Liver (tissue), 9 donors: ENCODE results near the gene TMPRSS11A. TPM values are rescaled to one million over a fixed set of nuclear protein-coding genes. Genes with fewer than 3 reads are reported as not detected.

ENCODE experiments used
- DNase-seq: peaks from one replicate; pipeline ENCODE4 v3.0.0-alpha.2; 2017; ENCODE audit warnings: low spot score
- H3K27ac ChIP-seq, 2 donors: one replicate each; pipeline ENCODE4 v1.7.0; 2013; ENCODE audit warnings: inconsistent platforms in 2 of 2, low read length in 2 of 2, control low read depth in 1 of 2, low read depth in 1 of 2, mild to moderate bottlenecking in 1 of 2
- H3K27me3 ChIP-seq, 4 donors: one replicate each; pipeline versions ENCODE4 v1.6.1 to v1.7.0; 2013; ENCODE audit warnings: low read length in 3 of 4, inconsistent platforms in 1 of 4, mild to moderate bottlenecking in 1 of 4, moderate library complexity in 1 of 4; ENCODE audit not compliant: control insufficient read depth in 4 of 4, insufficient read depth in 4 of 4
- H3K36me3 ChIP-seq, 4 donors: one replicate each; pipeline versions ENCODE4 v1.6.1 to v1.7.0; 2013; ENCODE audit warnings: low read length in 3 of 4, mild to moderate bottlenecking in 3 of 4, low read depth in 1 of 4, moderate library complexity in 1 of 4; ENCODE audit not compliant: control insufficient read depth in 4 of 4, insufficient read depth in 3 of 4
- H3K4me1 ChIP-seq, 4 donors: one replicate each; pipeline versions ENCODE4 v1.6.1 to v1.7.0; 2013; ENCODE audit warnings: low read length in 3 of 4, mild to moderate bottlenecking in 3 of 4, moderate library complexity in 1 of 4; ENCODE audit not compliant: control insufficient read depth in 4 of 4, insufficient read depth in 4 of 4
- H3K4me3 ChIP-seq, 3 donors: one replicate each; pipeline versions ENCODE4 v1.6.1 to v1.7.0; 2013; ENCODE audit warnings: low read length in 3 of 3, control low read depth in 1 of 3, low read depth in 1 of 3, mild to moderate bottlenecking in 1 of 3
- H3K9ac ChIP-seq, 2 donors: one replicate each; pipeline ENCODE4 v1.7.0; 2013; ENCODE audit warnings: low read length in 2 of 2, mild to moderate bottlenecking in 2 of 2, moderate library complexity in 2 of 2, control low read depth in 1 of 2, low read depth in 1 of 2
- H3K9me3 ChIP-seq, 4 donors: one replicate each; pipeline versions ENCODE4 v1.6.1 to v1.7.0; 2013; ENCODE audit warnings: low read length in 3 of 4; ENCODE audit not compliant: control insufficient read depth in 4 of 4
- ATF3 ChIP-seq: IDR thresholded peaks from 2 replicates; pipeline ENCODE4 v1.6.1; 2016; ENCODE audit warnings: antibody characterized with exemption
- CTCF ChIP-seq: fragments of 150-350 bp; IDR thresholded peaks from 2 replicates; pipeline ENCODE4 v1.5.1; 2017; ENCODE audit warnings: improper control_type of control experiment, low read depth, low read length; ENCODE audit not compliant: missing input control
- EGR1 ChIP-seq, 2 donors: IDR thresholded peaks; 2 replicates each; pipeline ENCODE4 v1.6.1; 2016 to 2018; ENCODE audit warnings: antibody characterized with exemption in 2 of 2, low read depth in 2 of 2
- FOXA1 ChIP-seq: IDR thresholded peaks from 2 replicates; pipeline ENCODE4 v1.6.1; 2016; ENCODE audit warnings: antibody characterized with exemption
- FOXA2 ChIP-seq: IDR thresholded peaks from 2 replicates; pipeline ENCODE4 v1.6.1; 2016; ENCODE audit warnings: antibody characterized with exemption
- GABPA ChIP-seq, 2 donors: IDR thresholded peaks in 1 of 2; conservative IDR thresholded peaks in 1 of 2; 2 replicates each; pipeline ENCODE4 v1.6.1; 2016; ENCODE audit warnings: antibody characterized with exemption in 2 of 2, mild to moderate bottlenecking in 1 of 2, moderate library complexity in 1 of 2
- HNF4A ChIP-seq, 2 donors: conservative IDR thresholded peaks; 2 replicates each; pipeline ENCODE4 v1.6.1; 2016; ENCODE audit warnings: antibody characterized with exemption in 2 of 2, mild to moderate bottlenecking in 2 of 2
- HNF4G ChIP-seq: IDR thresholded peaks from 2 replicates; pipeline ENCODE4 v1.6.1; 2016; ENCODE audit warnings: antibody characterized with exemption
- JUND ChIP-seq, 2 donors: IDR thresholded peaks; 2 replicates each; pipeline ENCODE4 v1.6.1; 2016; ENCODE audit warnings: antibody characterized with exemption in 2 of 2
- MAX ChIP-seq: IDR thresholded peaks from 2 replicates; pipeline ENCODE4 v1.6.1; 2016; ENCODE audit warnings: antibody characterized with exemption
- NR2F2 ChIP-seq: IDR thresholded peaks from 2 replicates; pipeline ENCODE4 v1.6.1; 2016; ENCODE audit warnings: antibody characterized with exemption
- RAD21 ChIP-seq, 2 donors: IDR thresholded peaks; 2 replicates each; pipeline ENCODE4 v1.6.1; 2016; ENCODE audit warnings: antibody characterized with exemption in 2 of 2, mild to moderate bottlenecking in 2 of 2
- REST ChIP-seq: IDR thresholded peaks from 2 replicates; pipeline ENCODE4 v1.6.1; 2016; ENCODE audit warnings: antibody characterized with exemption, mild to moderate bottlenecking
- RXRA ChIP-seq, 2 donors: IDR thresholded peaks; 2 replicates each; pipeline ENCODE4 v1.6.1; 2017 to 2018; ENCODE audit warnings: antibody characterized with exemption in 2 of 2, mild to moderate bottlenecking in 1 of 2
- SP1 ChIP-seq: IDR thresholded peaks from 2 replicates; pipeline ENCODE4 v1.6.1; 2018; ENCODE audit warnings: antibody characterized with exemption, mild to moderate bottlenecking
- TAF1 ChIP-seq: conservative IDR thresholded peaks from 2 replicates; pipeline ENCODE4 v1.6.1; 2016; ENCODE audit warnings: antibody characterized with exemption, mild to moderate bottlenecking
- YY1 ChIP-seq: IDR thresholded peaks from 2 replicates; pipeline ENCODE4 v1.6.1; 2016; ENCODE audit warnings: antibody characterized with exemption, mild to moderate bottlenecking
- ZBTB33 ChIP-seq: IDR thresholded peaks from 2 replicates; pipeline ENCODE4 v1.6.1; 2016; ENCODE audit warnings: antibody characterized with exemption
- WGBS: extraction: QIAGEN DNeasy Blood & Tissue Kit; methylation state at CpG from one replicate; pipeline ENCODE4 v1.1.7; 2013; 5-methylcytosine and 5-hydroxymethylcytosine counted together
- polyA plus RNA-seq, 2 donors: library from polyadenylated mRNA; stranded (reverse) in 1 of 2; unstranded in 1 of 2; fragments of 200-250 nt in 1 of 2; fragments of >200 nt in 1 of 2; fragmentation: Nextera tagmentation in 1 of 2; extraction: Ambion mirVana in 1 of 2; gene quantifications; one replicate each; pipeline versions ENCODE4 v1.2.1 to v1.2.3, GENCODE V29; 2013 to 2015
- total RNA-seq, 2 donors: library from RNA; depleted of rRNA; stranded (reverse); fragments of >200 nt; gene quantifications; one replicate each; pipeline ENCODE4 v1.2.3, GENCODE V29; 2014
- donor health status: healthy.
- donor health status: healthy.
- donor health status: healthy.
- donor health status: healthy.
- donor health status: healthy.

Gene TMPRSS11A
- total and polyA plus RNA-seq, 4 donors = 0.01 TPM; not detected in 3

GRCh38 chr4:67933038-67933437 lies 30.3 kb downstream of the TMPRSS11A start:
- WGBS = 89% methylated on average over 5 of the region's 5 CpGs
- H3K27ac ChIP-seq = no peak overlapping the region
- H3K36me3 ChIP-seq = no peaks in the 10 kb centered on the region
- H3K9me3 ChIP-seq = no peaks in the 10 kb centered on the region
- no peaks in the 10 kb centered on the region for H3K4me1 ChIP-seq
- H3K9ac ChIP-seq = no peak overlapping the region
- no peak overlapping the region for H3K4me3 ChIP-seq
- TF ChIP-seq GABPA (IDR thresholded peaks at IDR 0.05 in 1 of 2, conservative IDR thresholded peaks at IDR 0.05 in 1 of 2) (no peak), JUND (IDR thresholded peaks at IDR 0.05) (no peak), MAX (no peak), CTCF (no peak), ZBTB33 (no peak), RAD21 (IDR thresholded peaks at IDR 0.05) (no peak), SP1 (no peak), NR2F2 (no peak), ATF3 (no peak), REST (no peak), YY1 (no peak), RXRA (IDR thresholded peaks at IDR 0.05) (no peak), HNF4G (no peak), TAF1 (no peak), FOXA2 (no peak), HNF4A (conservative IDR thresholded peaks at IDR 0.05) (no peak), FOXA1 (no peak), EGR1 (IDR thresholded peaks at IDR 0.05; ENCODE audit: low read depth in 2 of 2) (no peak)
- DNase-seq = no peak
- H3K27me3 ChIP-seq = no peaks in the 10 kb centered on the region
